Measurements from ENCODE around the gene ZNF526. TPM values are rescaled to one million over a fixed set of nuclear protein-coding genes. Genes with fewer than 3 reads are reported as not detected.

The ZNF526 gene
- total and polyA plus RNA-seq, 9 of the 15 experiments (the other 6 are each of a cell fraction or from before 2014, with no cell fraction given): 1.3 to 17.9 (median 6.2) TPM

DNA sequence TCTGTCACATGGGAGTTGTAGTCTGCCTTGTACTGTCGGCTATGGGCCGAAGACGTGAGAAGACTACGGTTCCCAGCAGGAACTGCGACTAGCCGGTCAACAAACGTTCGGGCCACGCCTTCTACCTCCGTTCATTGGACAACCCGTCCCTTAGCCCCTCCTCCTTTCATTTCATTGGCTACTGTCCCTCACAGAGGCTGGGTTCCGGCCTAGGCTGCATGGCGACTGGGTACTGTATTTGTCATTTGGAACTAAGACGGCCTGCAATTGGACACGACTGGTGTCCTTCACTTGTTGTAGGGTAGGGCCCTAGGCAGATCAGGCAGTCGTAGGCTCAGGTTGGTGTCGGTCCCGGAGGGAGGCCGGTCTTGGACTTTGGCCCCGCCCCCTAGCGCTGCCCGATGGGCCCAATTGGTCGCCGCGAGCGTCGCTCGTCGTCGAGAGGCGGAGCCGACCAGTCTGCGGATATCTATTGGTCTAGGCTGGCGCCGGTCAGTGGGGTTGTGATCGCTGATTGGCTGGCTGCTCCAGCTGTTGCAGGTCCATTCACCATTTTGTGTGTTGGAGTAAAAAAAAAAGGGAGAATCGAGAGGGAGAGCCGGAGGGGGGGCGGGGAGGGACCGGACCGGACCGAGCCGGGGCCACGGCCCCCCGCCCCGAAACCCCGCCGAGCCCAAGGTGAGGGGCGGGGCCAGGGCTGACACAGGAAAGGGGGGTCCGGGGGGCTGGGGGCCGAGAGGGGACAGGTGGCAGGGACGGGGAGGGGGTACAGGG, 48.8 kb downstream of the ZNF526 start, which contains the start of gene CIC (continued):
- TF ChIP-seq, protein P1, sequence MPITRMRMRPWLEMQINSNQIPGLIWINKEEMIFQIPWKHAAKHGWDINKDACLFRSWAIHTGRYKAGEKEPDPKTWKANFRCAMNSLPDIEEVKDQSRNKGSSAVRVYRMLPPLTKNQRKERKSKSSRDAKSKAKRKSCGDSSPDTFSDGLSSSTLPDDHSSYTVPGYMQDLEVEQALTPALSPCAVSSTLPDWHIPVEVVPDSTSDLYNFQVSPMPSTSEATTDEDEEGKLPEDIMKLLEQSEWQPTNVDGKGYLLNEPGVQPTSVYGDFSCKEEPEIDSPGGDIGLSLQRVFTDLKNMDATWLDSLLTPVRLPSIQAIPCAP (CRISPR knock-in tag; IDR thresholded peaks at IDR 0.05; ENCODE audit: borderline replicate concordance): no peak
- TF ChIP-seq ZZZ3 (IDR thresholded peaks at IDR 0.05) (no peak), RCOR1 (IDR thresholded peaks at IDR 0.05; ENCODE audit: borderline replicate concordance in 1 of 2, low read depth in 2 of 2, low read length in 2 of 2) (no peak), ZNF232 (CRISPR knock-in tag; IDR thresholded peaks at IDR 0.05) (no peak), ZNF668 (CRISPR knock-in tag; IDR thresholded peaks at IDR 0.05) (no peak), NCOA6 (IDR thresholded peaks at IDR 0.05) (no peak), KLF6 (CRISPR knock-in tag; IDR thresholded peaks at IDR 0.05; ENCODE audit: borderline replicate concordance) (no peak), HOXB6 (CRISPR knock-in tag; IDR thresholded peaks at IDR 0.05; ENCODE audit: borderline replicate concordance) (no peak), RNF2 (IDR thresholded peaks at IDR 0.05) (no peak), KDM1A (IDR thresholded peaks at IDR 0.05) (no peak), ZNF75A (CRISPR knock-in tag; IDR thresholded peaks at IDR 0.05) (no peak)
- TF ChIP-seq, protein P2, sequence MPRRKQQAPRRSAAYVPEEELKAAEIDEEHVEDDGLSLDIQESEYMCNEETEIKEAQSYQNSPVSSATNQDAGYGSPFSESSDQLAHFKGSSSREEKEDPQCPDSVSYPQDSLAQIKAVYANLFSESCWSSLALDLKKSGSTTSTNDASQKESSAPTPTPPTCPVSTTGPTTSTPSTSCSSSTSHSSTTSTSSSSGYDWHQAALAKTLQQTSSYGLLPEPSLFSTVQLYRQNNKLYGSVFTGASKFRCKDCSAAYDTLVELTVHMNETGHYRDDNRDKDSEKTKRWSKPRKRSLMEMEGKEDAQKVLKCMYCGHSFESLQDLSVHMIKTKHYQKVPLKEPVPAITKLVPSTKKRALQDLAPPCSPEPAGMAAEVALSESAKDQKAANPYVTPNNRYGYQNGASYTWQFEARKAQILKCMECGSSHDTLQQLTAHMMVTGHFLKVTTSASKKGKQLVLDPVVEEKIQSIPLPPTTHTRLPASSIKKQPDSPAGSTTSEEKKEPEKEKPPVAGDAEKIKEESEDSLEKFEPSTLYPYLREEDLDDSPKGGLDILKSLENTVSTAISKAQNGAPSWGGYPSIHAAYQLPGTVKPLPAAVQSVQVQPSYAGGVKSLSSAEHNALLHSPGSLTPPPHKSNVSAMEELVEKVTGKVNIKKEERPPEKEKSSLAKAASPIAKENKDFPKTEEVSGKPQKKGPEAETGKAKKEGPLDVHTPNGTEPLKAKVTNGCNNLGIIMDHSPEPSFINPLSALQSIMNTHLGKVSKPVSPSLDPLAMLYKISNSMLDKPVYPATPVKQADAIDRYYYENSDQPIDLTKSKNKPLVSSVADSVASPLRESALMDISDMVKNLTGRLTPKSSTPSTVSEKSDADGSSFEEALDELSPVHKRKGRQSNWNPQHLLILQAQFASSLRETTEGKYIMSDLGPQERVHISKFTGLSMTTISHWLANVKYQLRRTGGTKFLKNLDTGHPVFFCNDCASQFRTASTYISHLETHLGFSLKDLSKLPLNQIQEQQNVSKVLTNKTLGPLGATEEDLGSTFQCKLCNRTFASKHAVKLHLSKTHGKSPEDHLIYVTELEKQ (CRISPR knock-in tag; IDR thresholded peaks at IDR 0.05): no peak
- TF ChIP-seq, protein P3, sequence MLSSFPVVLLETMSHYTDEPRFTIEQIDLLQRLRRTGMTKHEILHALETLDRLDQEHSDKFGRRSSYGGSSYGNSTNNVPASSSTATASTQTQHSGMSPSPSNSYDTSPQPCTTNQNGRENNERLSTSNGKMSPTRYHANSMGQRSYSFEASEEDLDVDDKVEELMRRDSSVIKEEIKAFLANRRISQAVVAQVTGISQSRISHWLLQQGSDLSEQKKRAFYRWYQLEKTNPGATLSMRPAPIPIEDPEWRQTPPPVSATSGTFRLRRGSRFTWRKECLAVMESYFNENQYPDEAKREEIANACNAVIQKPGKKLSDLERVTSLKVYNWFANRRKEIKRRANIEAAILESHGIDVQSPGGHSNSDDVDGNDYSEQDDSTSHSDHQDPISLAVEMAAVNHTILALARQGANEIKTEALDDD (IDR thresholded peaks at IDR 0.05): no peak
- TF ChIP-seq, protein P4, sequence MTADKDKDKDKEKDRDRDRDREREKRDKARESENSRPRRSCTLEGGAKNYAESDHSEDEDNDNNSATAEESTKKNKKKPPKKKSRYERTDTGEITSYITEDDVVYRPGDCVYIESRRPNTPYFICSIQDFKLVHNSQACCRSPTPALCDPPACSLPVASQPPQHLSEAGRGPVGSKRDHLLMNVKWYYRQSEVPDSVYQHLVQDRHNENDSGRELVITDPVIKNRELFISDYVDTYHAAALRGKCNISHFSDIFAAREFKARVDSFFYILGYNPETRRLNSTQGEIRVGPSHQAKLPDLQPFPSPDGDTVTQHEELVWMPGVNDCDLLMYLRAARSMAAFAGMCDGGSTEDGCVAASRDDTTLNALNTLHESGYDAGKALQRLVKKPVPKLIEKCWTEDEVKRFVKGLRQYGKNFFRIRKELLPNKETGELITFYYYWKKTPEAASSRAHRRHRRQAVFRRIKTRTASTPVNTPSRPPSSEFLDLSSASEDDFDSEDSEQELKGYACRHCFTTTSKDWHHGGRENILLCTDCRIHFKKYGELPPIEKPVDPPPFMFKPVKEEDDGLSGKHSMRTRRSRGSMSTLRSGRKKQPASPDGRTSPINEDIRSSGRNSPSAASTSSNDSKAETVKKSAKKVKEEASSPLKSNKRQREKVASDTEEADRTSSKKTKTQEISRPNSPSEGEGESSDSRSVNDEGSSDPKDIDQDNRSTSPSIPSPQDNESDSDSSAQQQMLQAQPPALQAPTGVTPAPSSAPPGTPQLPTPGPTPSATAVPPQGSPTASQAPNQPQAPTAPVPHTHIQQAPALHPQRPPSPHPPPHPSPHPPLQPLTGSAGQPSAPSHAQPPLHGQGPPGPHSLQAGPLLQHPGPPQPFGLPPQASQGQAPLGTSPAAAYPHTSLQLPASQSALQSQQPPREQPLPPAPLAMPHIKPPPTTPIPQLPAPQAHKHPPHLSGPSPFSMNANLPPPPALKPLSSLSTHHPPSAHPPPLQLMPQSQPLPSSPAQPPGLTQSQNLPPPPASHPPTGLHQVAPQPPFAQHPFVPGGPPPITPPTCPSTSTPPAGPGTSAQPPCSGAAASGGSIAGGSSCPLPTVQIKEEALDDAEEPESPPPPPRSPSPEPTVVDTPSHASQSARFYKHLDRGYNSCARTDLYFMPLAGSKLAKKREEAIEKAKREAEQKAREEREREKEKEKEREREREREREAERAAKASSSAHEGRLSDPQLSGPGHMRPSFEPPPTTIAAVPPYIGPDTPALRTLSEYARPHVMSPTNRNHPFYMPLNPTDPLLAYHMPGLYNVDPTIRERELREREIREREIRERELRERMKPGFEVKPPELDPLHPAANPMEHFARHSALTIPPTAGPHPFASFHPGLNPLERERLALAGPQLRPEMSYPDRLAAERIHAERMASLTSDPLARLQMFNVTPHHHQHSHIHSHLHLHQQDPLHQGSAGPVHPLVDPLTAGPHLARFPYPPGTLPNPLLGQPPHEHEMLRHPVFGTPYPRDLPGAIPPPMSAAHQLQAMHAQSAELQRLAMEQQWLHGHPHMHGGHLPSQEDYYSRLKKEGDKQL (CRISPR knock-in tag; IDR thresholded peaks at IDR 0.05; ENCODE audit: borderline replicate concordance): no peak

Data from K562 (cell line).